IMR-90 (cell line): ENCODE data around the gene MEIOB. TPM values are rescaled to one million over a fixed set of nuclear protein-coding genes. Genes with fewer than 3 reads are reported as not detected.

Experiments
- ATAC-seq: fragments of 200-7000 bp; cut with Tn5 transposase; 2 replicates; pipeline ENCODE4 v1.9.1; 2020; ENCODE audit warnings: low read depth, mild to moderate bottlenecking, moderate library complexity
- BruUV-seq: library from RNA; stranded (reverse); fragments of 400-500 nt; replicated peaks from 2 replicates; lab custom pipeline; 2021; lab: Mats Ljungman, UMichigan
- CTCF ChIA-PET: fragments of 300-600 bp; formaldehyde crosslinking; extraction: SDS; loops from one replicate; lab custom pipeline; 2021; ENCODE audit warnings: antibody characterized with exemption; lab: Yijun Ruan, JAX
- POLR2A ChIA-PET: fragments of 300-600 bp; sonication (Branson Sonifier 250); formaldehyde crosslinking; loops from one replicate; lab custom pipeline; 2022; ENCODE audit warnings: antibody characterized with exemption; ENCODE audit not compliant: unreplicated experiment; lab: Charles Lee
- DNase-seq: peaks from one replicate; pipeline ENCODE4 v3.0.0; 2013
- H2AFZ ChIP-seq: replicated peaks from 2 replicates; pipeline ENCODE3; 2013; ENCODE audit warnings: low read length, mild to moderate bottlenecking; ENCODE audit not compliant: poor library complexity
- H2AK5ac ChIP-seq: 2 replicates; pipeline ENCODE4 v1.6.1; 2013; ENCODE audit warnings: low read depth, low read length, inconsistent platforms
- H2AK9ac ChIP-seq: replicated peaks from 2 replicates; pipeline ENCODE3; 2013; ENCODE audit warnings: mild to moderate bottlenecking, low read depth, low read length, moderate library complexity; ENCODE audit not compliant: poor library complexity
- H2BK120ac ChIP-seq: 2 replicates; pipeline ENCODE4 v1.6.1; 2013; ENCODE audit warnings: low read depth, low read length, inconsistent platforms
- H2BK15ac ChIP-seq: 3 replicates; pipeline ENCODE4 v1.6.1; 2013; ENCODE audit warnings: low read depth, low read length, inconsistent platforms
- H2BK20ac ChIP-seq: 2 replicates; pipeline ENCODE4 v1.6.1; 2013; ENCODE audit warnings: low read depth, mild to moderate bottlenecking, inconsistent platforms, low read length, moderate library complexity
- H2BK5ac ChIP-seq: 2 replicates; pipeline ENCODE4 v1.6.1; 2013; ENCODE audit warnings: mild to moderate bottlenecking, low read depth, low read length, inconsistent platforms; ENCODE audit not compliant: poor library complexity, severe bottlenecking
- H3K14ac ChIP-seq: replicated peaks from 2 replicates; pipeline ENCODE4 v1.6.1; 2013; ENCODE audit warnings: low read depth, low read length, inconsistent platforms
- H3K18ac ChIP-seq: 2 replicates; pipeline ENCODE4 v1.6.1; 2013; ENCODE audit warnings: low read depth, low read length, control low read depth
- H3K23ac ChIP-seq: 2 replicates; pipeline ENCODE4 v1.6.1; 2013; ENCODE audit warnings: low read depth, low read length, inconsistent platforms
- H3K27ac ChIP-seq: 2 replicates; pipeline ENCODE4 v1.5.1; 2013; ENCODE audit warnings: mild to moderate bottlenecking, control low read depth, low read length; ENCODE audit not compliant: insufficient read depth
- H3K27me3 ChIP-seq: 2 replicates; pipeline ENCODE4 v1.6.1; 2013; ENCODE audit warnings: low read length; ENCODE audit not compliant: control insufficient read depth, insufficient read depth
- H3K36me3 ChIP-seq: 2 replicates; pipeline ENCODE4 v1.6.1; 2013; ENCODE audit warnings: low read length, mixed read lengths; ENCODE audit not compliant: control insufficient read depth, insufficient read depth
- H3K4ac ChIP-seq: 2 replicates; pipeline ENCODE4 v1.6.1; 2013; ENCODE audit warnings: low read depth, low read length, inconsistent platforms
- H3K4me1 ChIP-seq: 2 replicates; pipeline ENCODE4 v1.6.1; 2013; ENCODE audit warnings: low read length, mixed read lengths; ENCODE audit not compliant: control insufficient read depth, insufficient read depth
- H3K4me2 ChIP-seq: 2 replicates; pipeline ENCODE4 v1.6.1; 2013; ENCODE audit warnings: low read depth, mild to moderate bottlenecking, control low read depth, low read length, moderate library complexity
- H3K4me3 ChIP-seq: 2 replicates; pipeline ENCODE4 v1.5.1; 2013; ENCODE audit warnings: low read depth, mild to moderate bottlenecking, control low read depth, low read length, moderate library complexity; ENCODE audit not compliant: insufficient read depth
- H3K56ac ChIP-seq: 2 replicates; pipeline ENCODE4 v1.6.1; 2013; ENCODE audit warnings: low read length, inconsistent platforms; ENCODE audit not compliant: insufficient read depth; ENCODE audit errors: extremely low read depth
- H3K79me1 ChIP-seq, 2 experiments: 2 replicates each; pipeline ENCODE4 v1.6.1; 2013; ENCODE audit warnings: low read length in 2 of 2, inconsistent platforms in 1 of 2, low read depth in 1 of 2
- H3K9ac ChIP-seq: 2 replicates; pipeline ENCODE4 v1.6.1; 2013; ENCODE audit warnings: low read depth, low read length, control low read depth
- H3K9me1 ChIP-seq: 2 replicates; pipeline ENCODE4 v1.6.1; 2013; ENCODE audit warnings: low read length, inconsistent platforms; ENCODE audit not compliant: insufficient read depth
- H3K9me3 ChIP-seq: 2 replicates; pipeline ENCODE4 v1.6.1; 2013; ENCODE audit warnings: low read length; ENCODE audit not compliant: control insufficient read depth, insufficient read depth
- H4K20me1 ChIP-seq: 2 replicates; pipeline ENCODE4 v1.6.1; 2013; ENCODE audit warnings: low read length, inconsistent platforms; ENCODE audit not compliant: insufficient read depth
- H4K5ac ChIP-seq: 2 replicates; pipeline ENCODE4 v1.6.1; 2013; ENCODE audit warnings: mild to moderate bottlenecking, low read depth, low read length, control low read depth
- H4K8ac ChIP-seq, 2 experiments: 2 replicates each; pipeline ENCODE4 v1.6.1; 2013; ENCODE audit warnings: low read depth in 2 of 2, low read length in 2 of 2, control low read depth in 1 of 2, inconsistent platforms in 1 of 2
- H4K91ac ChIP-seq: 2 replicates; pipeline ENCODE4 v1.6.1; 2013; ENCODE audit warnings: low read depth, low read length, inconsistent platforms; ENCODE audit not compliant: insufficient read depth
- BHLHE40 ChIP-seq: fragments of 150-350 bp; IDR thresholded peaks from 2 replicates; pipeline ENCODE4 v1.6.1; 2016; ENCODE audit warnings: mild to moderate bottlenecking, low read depth, low read length
- CEBPB ChIP-seq: IDR thresholded peaks from 2 replicates; pipeline ENCODE4 v1.6.1; 2012; ENCODE audit warnings: low read depth, low read length, improper control_type of control experiment
- CHD1 ChIP-seq: IDR thresholded peaks from 2 replicates; pipeline ENCODE4 v1.6.1; 2012; ENCODE audit warnings: low read depth, low read length, improper control_type of control experiment
- FOS ChIP-seq: fragments of 150-350 bp; IDR thresholded peaks from 2 replicates; pipeline ENCODE4 v1.6.1; 2016; ENCODE audit warnings: low read depth, low read length
- MAFK ChIP-seq: IDR thresholded peaks from 2 replicates; pipeline ENCODE4 v1.6.1; 2012; ENCODE audit warnings: low read depth, low read length, improper control_type of control experiment
- MAZ ChIP-seq: IDR thresholded peaks from 2 replicates; pipeline ENCODE4 v1.6.1; 2012; ENCODE audit warnings: low read depth, mild to moderate bottlenecking, low read length, improper control_type of control experiment, moderate library complexity, borderline replicate concordance
- MXI1 ChIP-seq: IDR thresholded peaks from 2 replicates; pipeline ENCODE4 v1.6.1; 2012; ENCODE audit warnings: low read depth, mild to moderate bottlenecking, low read length, moderate library complexity, borderline replicate concordance
- NFE2L2 ChIP-seq: fragments of 150-350 bp; IDR thresholded peaks from 2 replicates; pipeline ENCODE4 v1.6.1; 2016; ENCODE audit warnings: low read depth, mild to moderate bottlenecking, low read length
- POLR2A ChIP-seq: IDR thresholded peaks from 2 replicates; pipeline ENCODE4 v1.6.1; 2012; ENCODE audit warnings: mild to moderate bottlenecking, low read depth, low read length
- RAD21 ChIP-seq: IDR thresholded peaks from 2 replicates; pipeline ENCODE4 v1.6.1; 2012; ENCODE audit warnings: low read length, improper control_type of control experiment
- RCOR1 ChIP-seq: IDR thresholded peaks from 2 replicates; pipeline ENCODE4 v1.6.1; 2012; ENCODE audit warnings: mild to moderate bottlenecking, low read length, improper control_type of control experiment; ENCODE audit not compliant: insufficient replicate concordance
- RFX5 ChIP-seq: IDR thresholded peaks from 2 replicates; pipeline ENCODE4 v1.8.0; 2012; ENCODE audit warnings: low read depth, mild to moderate bottlenecking, low read length, moderate library complexity
- SMC3 ChIP-seq: fragments of 150-350 bp; IDR thresholded peaks from 2 replicates; pipeline ENCODE4 v1.6.1; 2016; ENCODE audit warnings: low read depth, mild to moderate bottlenecking, antibody characterized with exemption, low read length, moderate library complexity
- WGBS, 2 experiments: methylation state at CpG; one replicate each; pipeline versions ENCODE4 v1.1.5 to v1.1.7; 2013; ENCODE audit warnings: missing lambda C conversion rate in 2 of 2; ENCODE audit not compliant: insufficient read length in 1 of 2; ENCODE audit errors: extremely low coverage in 2 of 2; 5-methylcytosine and 5-hydroxymethylcytosine counted together
- dilution Hi-C: fragments of 300-500 bp; cut with HindIII; formaldehyde crosslinking; loops from one replicate; pipeline ENCODE4 v1.14.3; 2018; ENCODE audit warnings: low sequenced_read_pairs; ENCODE audit not compliant: unreplicated experiment
- in situ Hi-C: fragments of 300-500 bp; cut with MboI; formaldehyde crosslinking; loops from 3 replicates; pipeline ENCODE4 v1.14.3; 2019; ENCODE audit warnings: low sequenced_read_pairs, inconsistent platforms, mixed read lengths
- intact Hi-C: fragments of 100-400 bp; cut with micrococcal nuclease; formaldehyde crosslinking; loops from 2 replicates; pipeline ENCODE4 v1.10.0; 2022
- polyA plus RNA-seq, 3 experiments: library from polyadenylated mRNA; depleted of rRNA; stranded (reverse); fragments of >200 nt; gene quantifications; 2 replicates each; pipeline ENCODE4 v1.2.3, GENCODE V29; 2012; ENCODE audit warnings: low replicate concordance in 1 of 3
- total RNA-seq: library from RNA; depleted of rRNA; stranded (reverse); fragments of >200 nt; gene quantifications from 2 replicates; pipeline ENCODE4 v1.2.3, GENCODE V29; 2012
- TF ChIP-seq, protein P1 (sequence below): conservative IDR thresholded peaks from 2 replicates; pipeline ENCODE4 v1.5.1; 2012; ENCODE audit warnings: mild to moderate bottlenecking, low read depth, low read length, improper control_type of control experiment
- TF ChIP-seq, protein P2 (sequence below): fragments of 150-350 bp; IDR thresholded peaks from 2 replicates; pipeline ENCODE4 v1.6.1; 2016; ENCODE audit warnings: low read depth, mild to moderate bottlenecking, low read length, moderate library complexity, borderline replicate concordance
- TF ChIP-seq, protein P3 (sequence below): fragments of 150-350 bp; IDR thresholded peaks from 2 replicates; pipeline ENCODE4 v1.6.1; 2017; ENCODE audit warnings: mild to moderate bottlenecking, antibody characterized with exemption, low read length, low read depth

The MEIOB gene
- total and polyA plus RNA-seq, 2 of the 4 experiments (the other 2 are of a cell fraction), result 0.14 TPM; not detected in 1

GRCh38 chr16:1858189-1858865 is 13.6 kb downstream of the MEIOB start:
- H3K18ac ChIP-seq, result no peak overlapping the region
- H3K9ac ChIP-seq, result no peak overlapping the region
- no peak overlapping the region for H2BK15ac ChIP-seq
- TF ChIP-seq, protein P1, sequence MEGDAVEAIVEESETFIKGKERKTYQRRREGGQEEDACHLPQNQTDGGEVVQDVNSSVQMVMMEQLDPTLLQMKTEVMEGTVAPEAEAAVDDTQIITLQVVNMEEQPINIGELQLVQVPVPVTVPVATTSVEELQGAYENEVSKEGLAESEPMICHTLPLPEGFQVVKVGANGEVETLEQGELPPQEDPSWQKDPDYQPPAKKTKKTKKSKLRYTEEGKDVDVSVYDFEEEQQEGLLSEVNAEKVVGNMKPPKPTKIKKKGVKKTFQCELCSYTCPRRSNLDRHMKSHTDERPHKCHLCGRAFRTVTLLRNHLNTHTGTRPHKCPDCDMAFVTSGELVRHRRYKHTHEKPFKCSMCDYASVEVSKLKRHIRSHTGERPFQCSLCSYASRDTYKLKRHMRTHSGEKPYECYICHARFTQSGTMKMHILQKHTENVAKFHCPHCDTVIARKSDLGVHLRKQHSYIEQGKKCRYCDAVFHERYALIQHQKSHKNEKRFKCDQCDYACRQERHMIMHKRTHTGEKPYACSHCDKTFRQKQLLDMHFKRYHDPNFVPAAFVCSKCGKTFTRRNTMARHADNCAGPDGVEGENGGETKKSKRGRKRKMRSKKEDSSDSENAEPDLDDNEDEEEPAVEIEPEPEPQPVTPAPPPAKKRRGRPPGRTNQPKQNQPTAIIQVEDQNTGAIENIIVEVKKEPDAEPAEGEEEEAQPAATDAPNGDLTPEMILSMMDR, result no peak
- TF ChIP-seq RCOR1 (no peak), BHLHE40 (no peak), FOS (no peak), NFE2L2 (no peak), CHD1 (no peak), MAZ (no peak), MAFK (no peak), SMC3 (no peak), MXI1 (no peak), CEBPB (no peak), RAD21 (no peak), RFX5 (no peak), POLR2A (no peak)
- TF ChIP-seq, protein P2, sequence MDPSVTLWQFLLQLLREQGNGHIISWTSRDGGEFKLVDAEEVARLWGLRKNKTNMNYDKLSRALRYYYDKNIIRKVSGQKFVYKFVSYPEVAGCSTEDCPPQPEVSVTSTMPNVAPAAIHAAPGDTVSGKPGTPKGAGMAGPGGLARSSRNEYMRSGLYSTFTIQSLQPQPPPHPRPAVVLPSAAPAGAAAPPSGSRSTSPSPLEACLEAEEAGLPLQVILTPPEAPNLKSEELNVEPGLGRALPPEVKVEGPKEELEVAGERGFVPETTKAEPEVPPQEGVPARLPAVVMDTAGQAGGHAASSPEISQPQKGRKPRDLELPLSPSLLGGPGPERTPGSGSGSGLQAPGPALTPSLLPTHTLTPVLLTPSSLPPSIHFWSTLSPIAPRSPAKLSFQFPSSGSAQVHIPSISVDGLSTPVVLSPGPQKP, result no peak
- TF ChIP-seq, protein P3, sequence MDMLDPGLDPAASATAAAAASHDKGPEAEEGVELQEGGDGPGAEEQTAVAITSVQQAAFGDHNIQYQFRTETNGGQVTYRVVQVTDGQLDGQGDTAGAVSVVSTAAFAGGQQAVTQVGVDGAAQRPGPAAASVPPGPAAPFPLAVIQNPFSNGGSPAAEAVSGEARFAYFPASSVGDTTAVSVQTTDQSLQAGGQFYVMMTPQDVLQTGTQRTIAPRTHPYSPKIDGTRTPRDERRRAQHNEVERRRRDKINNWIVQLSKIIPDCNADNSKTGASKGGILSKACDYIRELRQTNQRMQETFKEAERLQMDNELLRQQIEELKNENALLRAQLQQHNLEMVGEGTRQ, result no peak
- no peak overlapping the region for H2AFZ ChIP-seq
- H2BK5ac ChIP-seq, result no peak overlapping the region
- H3K27me3 ChIP-seq, result peaks cover 57% of the 10 kb centered on the region
- H3K4me2 ChIP-seq, result peak overlapping the region; percentile 58; the same call in 1 of the 2 replicates
- no peaks in the 10 kb centered on the region for H3K79me1 ChIP-seq
- no peak overlapping the region for H3K56ac ChIP-seq
- no peak overlapping the region for H4K8ac ChIP-seq
- H2AK5ac ChIP-seq, result no peak overlapping the region
- H3K27ac ChIP-seq, result no peak overlapping the region
- intact Hi-C loops (no loop called here), in situ Hi-C loops (no loop called here), dilution Hi-C loops (no loop called here)
- BruUV-seq, result no TSS peak
- no peak overlapping the region for H3K4ac ChIP-seq
- H3K23ac ChIP-seq, result no peak overlapping the region
- H2AK9ac ChIP-seq, result no peak overlapping the region
- H4K20me1 ChIP-seq, result no peaks in the 10 kb centered on the region
- no peak overlapping the region for H2BK20ac ChIP-seq
- H3K4me3 ChIP-seq, result no peak overlapping the region
- DNase-seq (peak; percentile 7), ATAC-seq (peak; percentile 46)
- no peaks in the 10 kb centered on the region for H3K9me3 ChIP-seq
- H2BK120ac ChIP-seq, result no peak overlapping the region
- no peak overlapping the region for H3K14ac ChIP-seq
- peaks cover 2% of the 10 kb centered on the region; the same call in 1 of the 2 replicates for H3K4me1 ChIP-seq
- POLR2A ChIA-PET, result interaction anchor here (0.5 kb wide), 1 partner anchor 9 kb away, joined by 4 read pairs; no protein-coding TSS in a partner anchor
- H3K36me3 ChIP-seq, result no peaks in the 10 kb centered on the region
- H4K5ac ChIP-seq, result no peak overlapping the region
- H4K91ac ChIP-seq, result no peak overlapping the region
- H3K9me1 ChIP-seq, result no peaks in the 10 kb centered on the region
- CTCF ChIA-PET, result no interaction called here
- WGBS, 2 experiments, result 3% methylated on average over 5 of the region's 8 CpGs; no CpG with 5 or more reads in 1 of the 2 experiments
